BJ (cell line): Measurements from ENCODE around the gene TBC1D1. TPM values are rescaled to one million over a fixed set of nuclear protein-coding genes. Genes with fewer than 3 reads are reported as not detected.

Source experiments
- CTCF ChIA-PET: fragments of 350-600 bp; formaldehyde crosslinking; extraction: SDS; loops from one replicate; lab custom pipeline; 2021; ENCODE audit warnings: antibody characterized with exemption, inconsistent platforms; lab: Yijun Ruan, JAX
- POLR2A ChIA-PET: fragments of 300-600 bp; sonication (Branson Sonifier 250); formaldehyde crosslinking; extraction: SDS; loops from one replicate; lab custom pipeline; 2021; ENCODE audit warnings: antibody characterized with exemption; lab: Charles Lee
- DNase-seq: peaks from one replicate; pipeline ENCODE4 v3.0.0-alpha.2; 2011; ENCODE audit warnings: low read depth
- H3K27me3 ChIP-seq: 2 replicates; pipeline ENCODE4 v1.6.0; 2011; ENCODE audit warnings: low read length; ENCODE audit not compliant: control insufficient read depth, insufficient read depth
- H3K36me3 ChIP-seq: 2 replicates; pipeline ENCODE4 v1.5.1; 2011; ENCODE audit warnings: low read length; ENCODE audit not compliant: control insufficient read depth, insufficient read depth
- H3K4me3 ChIP-seq: 2 replicates; pipeline ENCODE4 v1.5.1; 2011; ENCODE audit warnings: low read depth, mild to moderate bottlenecking, control low read depth, low read length
- CTCF ChIP-seq: IDR thresholded peaks from 2 replicates; pipeline ENCODE4 v1.5.1; 2011; ENCODE audit warnings: low read depth, mild to moderate bottlenecking, control low read depth, inconsistent platforms, low read length, moderate library complexity; ENCODE audit not compliant: insufficient read depth
- polyA plus RNA-seq: library from polyadenylated mRNA; depleted of rRNA; stranded (reverse); fragments of >200 nt; gene quantifications from 2 replicates; pipeline ENCODE4 v1.2.3, GENCODE V29; 2011

TBC1D1 gene
- polyA plus RNA-seq, 1 experiment = 46.1 TPM

- no peaks in the 10 kb centered on the region for H3K27me3 ChIP-seq
- ChIA-PET CTCF (interaction anchor here (1.1 kb wide), 1 partner anchor 8 kb away, joined by 4 read pairs; no protein-coding TSS in a partner anchor), POLR2A (no interaction called here)
Observed at GRCh38 chr4:38106311-38106710, 215.4 kb downstream of the TBC1D1 start.

GRCh38 chr4:38106886-38107514, 216.1 kb downstream of the TBC1D1 start:
- Histone ChIP-seq H3K36me3 (no peaks in the 10 kb centered on the region; the same call in 1 of the 2 replicates), H3K27me3 (no peaks in the 10 kb centered on the region), H3K4me3 (no peak overlapping the region)
- no peak for DNase-seq
- ChIA-PET POLR2A (no interaction called here), CTCF (no interaction called here)
- no peak for TF ChIP-seq CTCF

More at GRCh38 chr4:38106311-38106710, 215.4 kb downstream of the TBC1D1 start:
- no peak for TF ChIP-seq CTCF
- H3K36me3 ChIP-seq = no peaks in the 10 kb centered on the region; the same call in 1 of the 2 replicates
- no peak for DNase-seq
- H3K4me3 ChIP-seq = no peak overlapping the region

GRCh38 chr4:38107818-38108217, 216.9 kb downstream of the TBC1D1 start:
- DNase-seq = no peak
- TF ChIP-seq CTCF = no peak
- H3K27me3 ChIP-seq = no peaks in the 10 kb centered on the region
- ChIA-PET POLR2A (no interaction called here), CTCF (no interaction called here)
- H3K36me3 ChIP-seq = no peaks in the 10 kb centered on the region; the same call in 1 of the 2 replicates
- H3K4me3 ChIP-seq = no peak overlapping the region

GRCh38 chr4:38109370-38109769, 218.5 kb downstream of the TBC1D1 start:
- Histone ChIP-seq H3K36me3 (no peaks in the 10 kb centered on the region; the same call in 1 of the 2 replicates), H3K27me3 (no peaks in the 10 kb centered on the region), H3K4me3 (no peak overlapping the region)
- POLR2A ChIA-PET = no interaction called here
- CTCF ChIA-PET = no interaction called here
- DNase-seq = no peak
- TF ChIP-seq CTCF = no peak

GRCh38 chr4:38109896-38110295, 219.0 kb downstream of the TBC1D1 start:
- Histone ChIP-seq H3K27me3 (no peaks in the 10 kb centered on the region), H3K4me3 (no peak overlapping the region), H3K36me3 (no peaks in the 10 kb centered on the region; the same call in 1 of the 2 replicates)
- no peak for DNase-seq
- no peak for TF ChIP-seq CTCF
- CTCF ChIA-PET = no interaction called here
- POLR2A ChIA-PET = no interaction called here
